ENCODE results near the gene COA1. TPM values are rescaled to one million over a fixed set of nuclear protein-coding genes. Genes with fewer than 3 reads are reported as not detected.

The COA1 gene
- total RNA-seq, 2 experiments from 2014 or later: 63.9 to 96.0 TPM

DNA sequence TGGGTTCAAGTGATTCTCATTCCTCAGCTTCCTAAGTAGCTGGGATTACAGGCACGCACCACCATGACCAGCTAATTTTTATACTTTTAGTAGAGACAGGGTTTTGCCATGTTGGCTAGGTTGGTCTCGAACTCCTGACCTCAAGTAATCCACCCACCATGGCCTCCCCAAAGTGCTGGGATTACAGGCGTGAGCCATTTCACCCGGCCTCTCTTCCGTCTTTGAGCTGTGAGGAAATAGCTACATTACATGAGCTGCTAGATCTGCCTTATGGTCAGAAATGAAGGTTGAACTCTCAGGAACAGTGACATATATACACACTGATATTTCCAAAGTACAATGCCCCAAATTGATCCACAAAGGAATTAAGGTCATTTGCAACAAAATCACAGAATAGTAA lies 31.5 kb upstream of the COA1 start:
- CTCF ChIA-PET (ENCODE audit: unreplicated experiment): no interaction called here

DNA sequence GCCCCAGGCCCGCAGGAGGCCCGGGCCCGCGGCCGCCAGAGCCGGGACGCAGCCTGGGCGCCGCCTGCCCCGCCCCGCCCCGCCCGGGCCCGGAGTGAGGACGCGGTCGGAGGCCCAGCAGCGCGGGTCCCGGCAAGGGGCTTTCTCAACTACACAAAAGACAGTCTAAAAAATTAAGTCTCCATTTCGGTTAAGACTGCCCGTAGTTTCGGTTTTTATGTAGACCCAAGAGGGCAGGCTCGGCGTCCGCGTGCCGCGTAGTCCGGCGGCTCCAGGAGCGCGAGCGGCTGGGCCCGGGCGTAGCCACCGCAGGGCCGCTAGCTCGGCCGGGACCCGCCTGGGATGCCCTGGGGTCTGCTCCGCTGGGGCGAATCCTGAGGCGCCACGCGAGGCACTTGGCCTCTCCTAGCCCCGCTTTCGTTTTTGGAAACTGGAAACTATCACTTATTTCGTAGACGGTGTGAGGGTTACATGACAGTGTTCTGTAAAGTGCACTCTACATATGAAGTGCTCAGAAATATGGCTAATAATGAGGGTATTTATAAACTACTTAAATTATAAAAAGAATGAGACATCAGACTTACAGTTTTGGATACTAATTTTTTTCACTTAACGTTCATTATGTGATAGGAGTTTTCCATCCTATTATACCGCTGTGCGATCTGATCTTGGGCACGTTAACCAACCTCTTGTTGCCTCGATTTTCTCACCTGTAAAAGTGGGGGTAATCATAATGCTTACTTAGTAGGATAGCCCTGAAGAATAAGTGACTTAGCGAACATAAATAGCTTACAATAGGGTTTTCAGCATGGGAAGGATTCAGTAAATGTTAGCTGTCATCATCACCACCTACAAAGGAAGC lies 29.7 kb upstream of the COA1 start:
- intact Hi-C loops (cut with micrococcal nuclease; ENCODE audit: unreplicated experiment): no loop called here
- H3K4me3 ChIP-seq (ENCODE audit: low read depth, low read length, poor library complexity, severe bottlenecking): peak overlapping the region; percentile 61
- H3K36me3 ChIP-seq (ENCODE audit: insufficient read depth, low read length): no peaks in the 10 kb centered on the region
- H2AFZ ChIP-seq (ENCODE audit: low read length): peak overlapping the region; percentile 27; the same call in 1 of the 2 replicates
- peak; percentile 9 for DNase-seq (ENCODE audit: low spot score)
- H3K9me3 ChIP-seq (ENCODE audit: low read length): no peaks in the 10 kb centered on the region
- peak overlapping the region; percentile 69 for H3K4me2 ChIP-seq (ENCODE audit: low read length)
- H3K9me2 ChIP-seq (ENCODE audit: insufficient read depth, low read length): no peaks in the 10 kb centered on the region
- ChIA-PET POLR2A (interaction anchor here (1.6 kb wide), 1 partner anchor 25 kb away, joined by 4 read pairs; no protein-coding TSS in a partner anchor), CTCF (ENCODE audit: unreplicated experiment) (no interaction called here)
- H4K20me1 ChIP-seq (ENCODE audit: insufficient read depth, low read length): no peaks in the 10 kb centered on the region
- H3K4me1 ChIP-seq (ENCODE audit: insufficient read depth, low read length, poor library complexity, severe bottlenecking): peaks cover 3% of the 10 kb centered on the region
- BruUV-seq (replicated peaks): no TSS peak
- no peak for TF ChIP-seq EZH2phosphoT487 (IDR thresholded peaks at IDR 0.05; ENCODE audit: borderline replicate concordance, low read depth, low read length)
- TF ChIP-seq, protein P1, sequence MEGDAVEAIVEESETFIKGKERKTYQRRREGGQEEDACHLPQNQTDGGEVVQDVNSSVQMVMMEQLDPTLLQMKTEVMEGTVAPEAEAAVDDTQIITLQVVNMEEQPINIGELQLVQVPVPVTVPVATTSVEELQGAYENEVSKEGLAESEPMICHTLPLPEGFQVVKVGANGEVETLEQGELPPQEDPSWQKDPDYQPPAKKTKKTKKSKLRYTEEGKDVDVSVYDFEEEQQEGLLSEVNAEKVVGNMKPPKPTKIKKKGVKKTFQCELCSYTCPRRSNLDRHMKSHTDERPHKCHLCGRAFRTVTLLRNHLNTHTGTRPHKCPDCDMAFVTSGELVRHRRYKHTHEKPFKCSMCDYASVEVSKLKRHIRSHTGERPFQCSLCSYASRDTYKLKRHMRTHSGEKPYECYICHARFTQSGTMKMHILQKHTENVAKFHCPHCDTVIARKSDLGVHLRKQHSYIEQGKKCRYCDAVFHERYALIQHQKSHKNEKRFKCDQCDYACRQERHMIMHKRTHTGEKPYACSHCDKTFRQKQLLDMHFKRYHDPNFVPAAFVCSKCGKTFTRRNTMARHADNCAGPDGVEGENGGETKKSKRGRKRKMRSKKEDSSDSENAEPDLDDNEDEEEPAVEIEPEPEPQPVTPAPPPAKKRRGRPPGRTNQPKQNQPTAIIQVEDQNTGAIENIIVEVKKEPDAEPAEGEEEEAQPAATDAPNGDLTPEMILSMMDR (conservative IDR thresholded peaks at IDR 0.05; ENCODE audit: low read length): no peak
- no peaks in the 10 kb centered on the region for H3K79me2 ChIP-seq (ENCODE audit: insufficient read depth, low read depth, low read length)
- H3K27ac ChIP-seq (ENCODE audit: low read depth, low read length, poor library complexity, severe bottlenecking): no peak overlapping the region

More for the DNA sequence above, 31.5 kb upstream of the COA1 start:
- Histone ChIP-seq H3K9me3 (ENCODE audit: low read length) (no peaks in the 10 kb centered on the region), H3K4me2 (ENCODE audit: low read length) (no peak overlapping the region), H3K4me1 (ENCODE audit: insufficient read depth, low read length, poor library complexity, severe bottlenecking) (peaks cover 6% of the 10 kb centered on the region), H3K9me2 (ENCODE audit: insufficient read depth, low read length) (no peaks in the 10 kb centered on the region), H3K36me3 (ENCODE audit: insufficient read depth, low read length) (no peaks in the 10 kb centered on the region), H2AFZ (ENCODE audit: low read length) (no peak overlapping the region), H3K27ac (ENCODE audit: low read depth, low read length, poor library complexity, severe bottlenecking) (no peak overlapping the region), H3K4me3 (ENCODE audit: low read depth, low read length, poor library complexity, severe bottlenecking) (no peak overlapping the region), H3K79me2 (ENCODE audit: insufficient read depth, low read depth, low read length) (no peaks in the 10 kb centered on the region), H4K20me1 (ENCODE audit: insufficient read depth, low read length) (no peaks in the 10 kb centered on the region)
- TF ChIP-seq, protein P1 (conservative IDR thresholded peaks at IDR 0.05; ENCODE audit: low read length): no peak
- no peak for TF ChIP-seq EZH2phosphoT487 (IDR thresholded peaks at IDR 0.05; ENCODE audit: borderline replicate concordance, low read depth, low read length)
- DNase-seq (ENCODE audit: low spot score): no peak
- POLR2A ChIA-PET: interaction anchor here (0.6 to 1.0 kb wide), 3 partner anchors 9 to 63 kb away, joined by 3 to 4 read pairs (median 3); no protein-coding TSS in a partner anchor
- BruUV-seq (replicated peaks): no TSS peak
- intact Hi-C loops (cut with micrococcal nuclease; ENCODE audit: unreplicated experiment): no loop called here
